ENCODE measurements around the gene RNF212. TPM values are rescaled to one million over a fixed set of nuclear protein-coding genes. Genes with fewer than 3 reads are reported as not detected.

Gene RNF212
- total and polyA plus RNA-seq, 4 donors = 3.9 to 12.6 (median 8.7) TPM

Small RNAs within 50 kb of the gene (small RNA-seq; reads per million reads assigned to genes)
- gene RF00554 (ENCODE audit: low replicate concordance) = not detected

Other genes with a start within 250 kb of the RNF212 start
- gene GAK, start 181.2 kb downstream of the RNF212 start, total RNA-seq = 10 to 100 TPM; 41.8 to 59.2 TPM
- gene GAK, start 181.2 kb downstream of the RNF212 start, polyA plus RNA-seq (ENCODE audit: insufficient read length in 2 of 2) = 10 to 100 TPM; 63.0 to 78.8 TPM
- gene TMEM175, start 181.1 kb downstream of the RNF212 start, total RNA-seq = 10 to 100 TPM; 27.1 to 31.9 TPM
- gene TMEM175, start 181.1 kb downstream of the RNF212 start, polyA plus RNA-seq (ENCODE audit: insufficient read length in 2 of 2) = 10 to 100 TPM; 70.9 to 78.7 TPM
- 10 to 100 TPM; 10.4 to 10.9 TPM for gene DGKQ, start 140.0 kb downstream of the RNF212 start, total RNA-seq
- 10 to 100 TPM; 25.8 to 28.4 TPM for gene DGKQ, start 140.0 kb downstream of the RNF212 start, polyA plus RNA-seq (ENCODE audit: insufficient read length in 2 of 2)
- 10 to 100 TPM in 1 of 2 donors, 1 to 10 TPM in 1; 5.1 to 24.7 TPM for gene IDUA, start 126.5 kb downstream of the RNF212 start, total RNA-seq
- gene IDUA, start 126.5 kb downstream of the RNF212 start, polyA plus RNA-seq (ENCODE audit: insufficient read length in 2 of 2) = 10 to 100 TPM; 29.2 to 40.2 TPM
- gene SLC26A1, start 120.2 kb downstream of the RNF212 start, total RNA-seq = 1 to 10 TPM in 1 of 2 donors, under 1 TPM in 1; 0.79 to 1.2 TPM
- gene SLC26A1, start 120.2 kb downstream of the RNF212 start, polyA plus RNA-seq (ENCODE audit: insufficient read length in 2 of 2) = 1 to 10 TPM; 9.3 to 9.5 TPM
- 10 to 100 TPM; 11.2 to 39.2 TPM for gene FGFRL1, start 101.9 kb downstream of the RNF212 start, total RNA-seq
- 10 to 100 TPM; 27.5 to 43.7 TPM for gene FGFRL1, start 101.9 kb downstream of the RNF212 start, polyA plus RNA-seq (ENCODE audit: insufficient read length in 2 of 2)
- 10 to 100 TPM; 10.6 to 29.5 TPM for gene SPON2, start 59.0 kb upstream of the RNF212 start, total RNA-seq
- 10 to 100 TPM; 19.8 to 23.2 TPM for gene SPON2, start 59.0 kb upstream of the RNF212 start, polyA plus RNA-seq (ENCODE audit: insufficient read length in 2 of 2)
- gene CTBP1, start 135.6 kb upstream of the RNF212 start, total RNA-seq = 100 to 1,000 TPM in 1 of 2 donors, 10 to 100 TPM in 1; 98.8 to 118 TPM
- gene CTBP1, start 135.6 kb upstream of the RNF212 start, polyA plus RNA-seq (ENCODE audit: insufficient read length in 2 of 2) = 100 to 1,000 TPM; 217 to 232 TPM
- 10 to 100 TPM; 36.3 to 51.0 TPM for gene MAEA, start 176.3 kb upstream of the RNF212 start, total RNA-seq
- gene MAEA, start 176.3 kb upstream of the RNF212 start, polyA plus RNA-seq (ENCODE audit: insufficient read length in 2 of 2) = 10 to 100 TPM; 56.3 to 71.8 TPM
- gene UVSSA, start 233.6 kb upstream of the RNF212 start, total RNA-seq = 10 to 100 TPM in 1 of 2 donors, 1 to 10 TPM in 1; 7.5 to 11.6 TPM
- 10 to 100 TPM; 22.6 to 27.7 TPM for gene UVSSA, start 233.6 kb upstream of the RNF212 start, polyA plus RNA-seq (ENCODE audit: insufficient read length in 2 of 2)